A204.1 (cell line): ENCODE data around the gene TBCK.
"Not testable (repeated sequence)": the region's sequence is repeated elsewhere in the genome, so short reads cannot be mapped to it uniquely, and the experiment has no call there.

Source experiments
- FAIRE-seq: peaks from 2 replicates; lab custom pipeline; 2012; peaks lifted over from hg19 to GRCh38; lab: Jason Lieb, UNC

The TBCK gene

DNA sequence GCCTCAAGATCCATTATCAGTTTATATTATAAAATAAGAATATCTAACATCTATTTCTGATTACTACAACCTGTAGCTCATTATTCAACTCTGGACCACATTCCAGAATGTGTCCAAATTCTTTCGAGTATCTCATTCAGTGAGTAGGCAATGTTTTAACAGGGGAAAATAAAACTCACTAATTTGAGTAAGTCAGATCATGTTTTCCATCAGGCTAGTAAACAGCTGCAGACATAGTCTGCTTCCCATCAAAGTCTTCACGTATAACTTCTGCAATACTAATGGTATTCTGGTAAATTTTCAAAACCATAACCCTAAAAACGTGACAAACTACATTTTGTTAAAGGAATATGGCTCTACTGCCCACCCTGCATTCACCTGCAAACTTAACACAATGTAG is 31.8 kb downstream of the TBCK start:
- no peak for FAIRE-seq

DNA sequence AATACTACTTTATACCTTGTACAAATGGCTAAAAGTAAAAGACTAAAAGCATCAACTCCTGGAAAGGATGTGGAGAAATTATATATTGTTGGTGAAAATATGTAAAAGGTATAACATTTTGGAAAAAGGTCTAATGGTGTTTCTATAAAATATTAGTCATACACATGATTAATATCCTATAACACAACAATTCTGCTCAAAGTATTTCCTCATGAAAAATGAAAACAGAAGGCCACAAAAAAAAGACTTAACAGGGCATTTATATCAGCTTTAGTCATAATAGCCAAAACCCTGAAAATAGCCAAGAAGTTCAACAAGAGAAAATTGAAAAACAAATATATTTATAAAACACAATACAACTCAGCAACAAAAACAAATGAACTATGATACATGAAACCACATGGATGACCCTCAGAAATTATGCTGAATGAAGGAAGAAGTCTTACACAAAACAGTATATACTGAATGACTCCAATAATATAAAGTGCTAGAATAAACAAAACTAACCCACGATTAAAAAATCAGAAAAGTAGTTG is 38.8 kb downstream of the TBCK start:
- FAIRE-seq = peak; percentile 3

DNA sequence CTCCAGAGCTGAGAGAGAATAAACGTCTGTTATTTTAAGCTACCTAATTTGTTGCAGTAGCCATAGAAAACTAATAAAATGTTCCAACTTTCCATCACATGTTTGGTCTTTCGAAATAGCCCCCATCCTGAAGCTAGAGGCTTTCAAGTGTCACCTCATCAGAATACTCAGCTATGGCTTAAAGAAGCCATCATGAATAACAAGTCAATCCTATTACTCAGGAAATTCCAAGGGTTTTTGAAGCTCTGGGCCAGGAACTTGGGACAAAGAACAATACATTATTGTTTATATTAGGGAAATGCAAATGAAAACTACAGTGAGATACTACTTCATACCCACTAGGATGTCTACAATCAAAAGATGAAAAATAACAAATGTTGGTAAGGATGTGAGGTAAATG is 42.2 kb downstream of the TBCK start:
- FAIRE-seq = no peak

DNA sequence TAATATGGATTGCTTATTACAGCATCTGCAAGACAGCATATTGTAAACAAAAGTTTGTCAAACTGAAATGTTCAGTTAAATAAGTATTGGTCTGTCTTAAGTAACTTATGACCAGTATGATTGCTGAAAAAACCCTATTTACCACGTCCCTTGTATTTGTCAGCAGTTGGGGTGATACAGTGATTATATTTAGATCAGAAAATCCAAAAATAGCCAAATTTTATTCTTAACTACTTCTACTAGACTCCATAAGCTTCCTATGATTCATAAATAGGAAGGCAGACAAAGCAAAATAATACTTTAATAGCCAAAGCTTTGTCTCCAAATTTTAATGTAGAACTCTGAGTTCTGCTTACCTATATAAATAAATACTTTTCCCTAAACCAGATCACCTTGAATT is 45.3 kb downstream of the TBCK start:
- FAIRE-seq = no peak

DNA sequence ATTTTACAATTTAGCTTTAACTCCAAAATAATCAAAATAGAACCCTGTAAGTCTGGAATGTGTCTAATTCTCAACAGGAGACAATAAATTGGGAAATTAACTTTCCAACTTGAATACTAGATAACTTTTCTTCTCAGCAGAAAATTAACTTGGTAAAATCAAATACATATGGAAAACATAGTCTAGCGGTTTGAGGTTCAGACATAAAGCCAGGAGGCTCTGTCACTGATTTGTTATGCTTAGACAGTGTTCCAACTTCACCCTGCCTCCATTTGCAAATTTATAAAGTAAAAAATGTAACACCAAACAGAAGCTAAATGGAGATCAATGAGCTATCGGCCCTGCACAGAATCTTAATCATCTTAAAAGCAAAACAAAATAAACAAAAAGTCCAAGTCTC is 46.3 kb downstream of the TBCK start:
- FAIRE-seq = no peak

DNA sequence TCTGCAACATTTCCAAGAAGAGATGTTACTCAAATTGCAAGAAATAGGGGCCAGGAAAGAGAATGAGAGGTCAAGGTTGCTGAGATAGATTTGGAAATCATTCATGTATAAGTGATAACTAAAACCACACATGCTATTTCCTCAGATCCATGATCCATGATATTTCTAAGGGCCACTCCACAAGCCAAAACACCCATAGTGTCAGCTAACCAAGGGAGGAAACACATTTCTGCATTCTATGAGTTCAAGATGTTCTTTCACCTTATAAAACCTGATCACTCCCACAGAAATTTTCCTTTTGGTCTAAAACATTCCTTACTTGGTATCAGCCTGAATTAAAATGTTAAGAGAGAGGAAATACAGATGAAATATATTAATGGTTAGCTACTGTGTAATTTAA is 47.2 kb downstream of the TBCK start:
- no peak for FAIRE-seq

DNA sequence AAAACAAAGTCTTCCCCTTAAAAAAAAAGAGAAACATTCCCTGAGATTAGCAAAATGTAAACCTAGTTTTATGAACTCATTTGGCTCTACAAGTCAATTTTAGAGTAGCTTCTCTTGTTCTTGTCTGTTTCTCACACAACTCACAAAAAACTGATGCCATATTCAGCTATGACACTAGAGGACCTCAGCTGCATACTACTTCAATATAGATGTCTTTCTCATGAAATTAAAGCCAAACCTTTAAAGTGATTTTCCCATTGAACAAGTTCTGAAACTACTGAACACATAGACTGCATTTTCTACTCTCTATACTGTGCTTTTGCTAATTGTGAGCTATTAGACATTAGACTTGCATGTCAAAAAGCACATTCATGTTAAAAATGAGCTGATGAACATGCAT is 49.8 kb downstream of the TBCK start:
- peak; percentile 88 for FAIRE-seq

DNA sequence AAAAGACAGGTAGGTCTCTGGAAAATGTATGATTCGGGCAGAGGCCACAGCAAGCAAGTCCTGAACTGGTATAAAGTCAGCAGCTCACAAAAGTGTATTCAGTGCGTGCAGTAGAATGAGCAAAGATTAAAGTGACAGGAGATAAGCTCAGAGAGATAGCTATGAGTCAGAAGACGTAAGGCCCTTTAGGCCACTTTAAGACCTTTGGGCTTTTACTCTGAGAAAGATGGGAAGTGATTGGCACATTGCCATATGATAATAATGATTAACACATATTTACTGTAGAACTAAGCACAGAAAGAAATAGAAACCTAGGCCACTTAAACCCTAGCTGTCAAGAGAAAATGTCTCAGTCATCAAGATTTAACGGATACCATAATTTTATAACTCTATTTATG is 51.7 kb downstream of the TBCK start:
- no peak for FAIRE-seq

DNA sequence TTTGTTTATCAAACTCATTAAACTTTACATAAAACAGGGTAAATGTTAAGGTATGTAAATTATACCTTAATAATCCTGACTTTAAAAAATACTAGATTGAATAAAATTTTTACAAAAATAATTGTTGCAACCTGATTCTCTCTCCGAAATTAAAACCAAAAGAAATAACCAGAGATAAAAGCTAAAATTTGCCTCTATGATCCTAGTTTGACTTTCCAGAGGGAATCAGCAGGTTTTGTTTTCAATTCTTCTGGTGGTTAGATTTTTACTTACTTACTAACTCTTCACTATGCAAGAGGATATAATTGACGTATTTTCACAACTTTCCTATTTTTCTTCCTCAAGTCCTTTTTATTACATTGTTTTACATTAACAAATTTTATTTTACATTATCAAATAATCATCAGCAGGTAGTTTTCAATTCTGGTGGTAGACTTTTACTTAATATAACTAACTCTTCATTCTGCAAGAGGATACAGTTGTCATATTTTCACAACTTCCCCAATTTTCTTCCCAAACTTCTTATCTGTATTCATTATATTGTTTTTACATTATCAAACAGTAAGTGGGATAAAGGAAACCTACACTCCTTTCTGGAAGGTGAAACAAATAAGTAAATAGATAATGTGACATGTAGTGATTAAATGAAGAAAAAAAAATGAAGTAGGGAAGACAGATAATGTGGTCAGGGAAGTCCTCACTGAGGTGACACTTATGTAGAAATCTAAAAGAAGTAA is 52.2 kb downstream of the TBCK start:
- FAIRE-seq = no peak

DNA sequence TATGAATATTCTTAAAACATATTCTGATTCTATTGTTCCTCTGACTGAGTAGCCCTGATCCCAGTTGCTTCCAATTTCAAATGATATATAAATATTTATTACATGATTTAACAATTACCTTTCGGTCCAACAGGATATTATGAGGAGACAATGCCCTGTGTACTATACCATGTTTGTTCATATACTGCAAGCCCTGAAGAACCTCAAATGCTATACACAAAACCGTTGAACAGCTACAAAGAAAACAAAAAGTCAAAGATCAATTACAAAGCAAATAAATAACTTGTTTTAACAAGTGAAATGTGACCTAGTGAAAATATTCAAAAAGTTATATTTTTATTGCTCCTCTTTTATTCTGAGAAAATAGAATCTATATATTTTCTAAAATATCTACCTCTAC is 54.0 kb downstream of the TBCK start:
- FAIRE-seq = no peak

DNA sequence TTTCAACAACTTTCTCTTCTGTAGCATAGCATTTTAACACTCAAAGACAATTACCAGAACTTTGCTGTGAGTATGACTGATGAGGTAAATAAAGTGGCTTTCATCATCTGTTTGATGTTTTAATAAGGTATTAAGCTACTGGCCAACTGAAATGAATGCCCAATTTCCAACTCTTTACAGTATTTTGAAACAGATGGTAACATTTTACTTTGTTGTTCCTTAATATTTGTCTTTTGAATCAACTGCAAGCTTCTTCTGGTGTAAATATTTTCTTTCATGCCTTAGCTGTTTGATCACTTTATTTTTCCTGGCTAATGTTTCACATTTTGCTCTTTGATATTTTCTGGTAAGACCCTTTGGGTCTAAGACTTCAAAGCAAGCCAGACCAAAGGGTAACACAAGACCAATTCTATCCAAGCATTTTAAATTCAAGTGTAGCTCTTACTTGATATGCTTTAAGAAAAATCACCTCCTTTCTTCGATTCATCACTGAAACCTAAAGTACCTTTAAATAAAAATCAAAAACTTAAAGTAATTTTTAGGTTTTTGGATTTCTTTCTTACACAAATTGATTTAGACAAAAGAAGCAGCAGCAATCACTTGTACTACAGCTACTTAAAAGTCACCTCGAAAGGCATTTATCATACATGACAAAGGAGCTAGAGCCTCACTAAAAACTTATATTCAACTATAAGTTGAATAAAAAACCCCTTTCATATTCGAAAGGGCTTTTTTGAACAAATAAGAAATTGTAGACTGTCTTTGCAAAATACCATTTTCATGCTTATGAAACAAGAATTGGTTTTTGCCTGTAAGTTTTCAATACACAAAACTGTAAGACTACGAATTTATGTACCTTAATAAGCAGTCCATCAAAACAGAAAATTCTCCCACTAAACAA is 57.6 kb downstream of the TBCK start:
- FAIRE-seq = no peak

DNA sequence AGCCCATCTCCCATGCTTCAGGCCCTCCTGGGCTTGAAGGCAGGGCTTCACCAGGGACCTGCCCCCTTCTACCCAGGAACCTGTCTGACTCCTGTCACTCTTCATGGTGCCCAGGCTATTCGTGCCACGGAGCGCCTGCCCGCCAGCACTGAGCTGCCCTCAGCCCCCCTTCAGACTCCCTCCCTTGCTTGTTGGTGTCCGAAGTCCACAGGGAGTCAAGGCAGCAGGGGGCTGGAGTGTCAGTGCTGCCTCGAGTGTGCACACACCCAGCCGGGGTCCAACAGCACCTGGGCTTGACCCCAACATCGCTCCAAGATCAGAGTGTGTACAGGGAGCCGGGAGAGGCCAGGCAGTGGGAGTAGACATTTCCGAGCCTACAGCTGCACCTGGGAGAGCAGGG is 59.8 kb downstream of the TBCK start:
- FAIRE-seq = no peak

DNA sequence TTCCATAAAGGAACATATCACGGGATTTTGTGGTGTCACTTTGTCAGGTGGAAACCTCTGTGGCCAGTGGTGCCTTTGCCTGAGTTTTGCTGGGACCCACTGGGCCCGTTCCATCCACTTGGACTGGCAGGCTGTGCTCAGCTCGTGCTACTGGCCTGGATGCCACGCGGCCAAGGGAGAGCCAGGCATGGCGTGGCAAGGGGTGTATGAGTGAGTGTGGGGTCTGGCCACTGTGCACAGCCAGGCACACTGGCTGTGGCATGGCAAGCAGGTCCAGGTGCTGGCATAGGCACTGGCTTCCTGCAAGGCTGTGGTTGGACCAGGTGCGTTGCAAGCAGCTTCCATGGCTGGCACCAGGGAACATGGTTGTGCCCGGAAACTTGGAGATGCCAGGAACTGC is 60.8 kb downstream of the TBCK start:
- FAIRE-seq = no peak

DNA sequence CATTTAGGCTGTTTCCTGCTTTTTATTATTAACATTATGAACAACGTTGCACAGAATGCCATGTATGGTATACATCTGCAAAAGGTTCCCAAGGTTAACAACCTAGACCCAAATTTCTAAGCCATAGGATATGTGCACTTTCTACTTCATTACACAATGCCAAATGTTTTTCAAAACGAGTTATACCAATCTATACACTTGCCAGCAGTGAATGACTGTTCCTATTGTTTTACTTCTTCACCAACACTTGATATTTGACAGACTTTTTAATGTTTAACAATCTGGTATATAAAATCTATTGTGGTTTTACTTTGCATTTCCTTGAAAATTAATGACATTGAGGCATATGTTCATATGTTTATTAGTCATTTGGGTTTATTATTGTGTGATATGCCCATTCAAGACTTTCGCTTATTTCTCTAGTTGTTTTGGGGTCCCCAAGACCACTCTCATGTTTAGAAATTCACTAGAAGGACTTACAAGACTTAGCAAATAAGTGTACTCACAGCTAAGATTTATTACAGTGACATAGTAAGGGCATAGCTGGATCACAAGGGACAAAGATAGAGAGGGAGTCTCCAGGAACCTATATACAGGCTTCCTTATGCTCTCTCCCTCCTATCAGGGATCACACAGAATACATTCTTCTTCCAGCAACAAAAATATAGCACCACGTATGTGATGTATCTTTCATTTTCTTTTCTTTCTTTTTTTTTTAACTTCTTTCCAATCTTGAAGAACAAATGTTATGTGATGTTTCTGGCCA is 62.5 kb downstream of the TBCK start:
- FAIRE-seq = no peak

DNA sequence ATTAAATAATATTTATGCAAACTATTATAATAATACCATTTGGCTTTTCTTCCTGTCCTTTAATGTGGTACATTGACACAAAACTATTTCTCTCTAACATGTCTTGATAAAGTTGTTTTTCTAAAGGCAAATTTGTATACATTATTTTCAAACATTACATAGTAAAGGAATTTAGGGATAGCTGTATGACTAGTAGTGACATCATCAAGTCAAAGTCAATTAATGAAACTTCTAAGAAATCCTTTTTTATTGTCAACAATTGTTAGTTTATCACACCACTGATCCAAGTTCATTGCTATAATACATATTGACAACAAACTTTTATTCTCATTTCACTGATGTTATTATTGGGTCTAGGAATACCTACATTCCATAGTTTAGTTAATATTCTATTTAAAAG is 68.4 kb downstream of the TBCK start:
- FAIRE-seq = no peak

DNA sequence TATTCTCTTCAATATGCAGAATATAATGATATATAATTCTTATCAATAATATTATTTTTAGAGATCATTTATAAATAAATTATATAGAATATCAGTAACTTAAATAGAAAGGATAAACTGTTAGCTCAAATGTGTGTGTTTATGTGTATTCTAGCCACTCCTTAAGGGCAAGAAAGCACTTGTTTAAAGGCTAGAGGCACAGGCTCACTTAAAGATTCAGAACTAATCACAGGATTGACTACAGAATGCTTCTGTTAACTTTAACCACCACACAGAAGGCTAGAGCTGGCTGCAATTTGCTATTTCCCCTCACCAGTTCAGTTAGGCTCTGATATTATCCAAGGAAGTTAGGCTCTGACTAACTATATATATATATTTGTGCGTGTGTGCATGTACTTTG is 69.6 kb downstream of the TBCK start:
- FAIRE-seq = no peak

DNA sequence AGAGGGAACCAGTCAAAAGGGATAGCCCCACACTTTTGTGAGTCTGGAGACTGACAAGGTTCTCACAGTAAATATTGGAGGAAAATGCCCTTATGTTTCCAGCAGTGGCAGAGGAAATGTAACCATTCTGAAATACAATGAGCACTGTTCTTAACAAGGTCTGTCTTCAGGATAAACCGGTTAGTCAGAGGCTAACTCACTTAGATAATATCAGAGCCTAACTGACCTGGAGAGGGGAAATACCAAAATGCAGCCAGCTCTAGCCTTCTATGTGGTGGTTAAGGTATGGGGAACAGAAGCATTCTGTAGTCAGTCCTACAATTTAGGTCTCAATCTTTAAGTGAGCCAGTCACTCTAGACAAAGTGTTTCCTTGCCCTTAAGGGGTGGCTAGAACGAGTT is 70.8 kb downstream of the TBCK start:
- FAIRE-seq = no peak

DNA sequence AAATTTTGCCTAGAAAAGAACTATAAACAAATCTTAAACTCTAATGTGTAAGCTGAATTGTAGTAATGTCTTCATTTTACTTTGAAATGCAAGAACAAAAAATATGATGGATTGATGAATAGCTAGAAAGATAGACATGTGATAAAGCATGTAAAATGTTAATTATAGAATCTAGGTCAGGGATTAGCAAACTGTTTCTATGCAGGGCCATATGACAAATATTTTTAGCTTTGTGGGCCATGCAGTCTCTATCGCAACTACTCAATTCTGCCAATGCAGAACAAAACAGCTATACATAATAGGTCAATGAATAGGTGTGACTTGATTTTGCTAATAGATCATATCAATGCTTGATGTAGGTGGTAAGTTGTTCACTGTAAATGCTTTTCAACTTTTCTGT is 75.3 kb downstream of the TBCK start:
- no peak for FAIRE-seq

DNA sequence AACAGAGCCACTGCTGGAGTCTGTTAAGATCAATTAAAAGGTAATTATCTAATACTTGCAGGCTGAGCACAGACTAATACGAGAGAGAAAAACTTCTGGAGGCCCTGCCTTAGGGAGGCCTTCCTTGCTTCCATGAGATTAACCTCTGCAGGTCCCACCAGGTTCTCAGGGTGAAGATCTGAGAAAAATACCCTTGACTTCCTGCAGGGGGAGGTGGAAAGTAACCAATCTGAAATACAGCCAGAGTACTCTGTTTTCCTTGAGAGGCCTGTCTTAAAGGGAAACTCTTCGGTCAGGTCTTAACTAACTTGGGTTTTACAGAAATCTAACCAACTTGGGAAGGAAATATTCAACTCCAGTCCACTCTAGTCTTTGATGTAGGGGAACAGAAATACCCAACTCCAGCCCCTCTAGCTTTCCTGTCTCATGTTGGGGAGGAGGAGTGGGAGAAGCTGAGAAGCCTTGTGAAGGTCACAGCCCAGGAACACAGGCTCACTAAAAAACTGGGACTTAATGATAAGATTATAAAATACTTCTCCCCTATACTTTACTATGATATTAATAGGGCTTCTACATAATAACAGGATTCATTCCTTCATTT is 77.1 kb downstream of the TBCK start:
- no peak for FAIRE-seq

DNA sequence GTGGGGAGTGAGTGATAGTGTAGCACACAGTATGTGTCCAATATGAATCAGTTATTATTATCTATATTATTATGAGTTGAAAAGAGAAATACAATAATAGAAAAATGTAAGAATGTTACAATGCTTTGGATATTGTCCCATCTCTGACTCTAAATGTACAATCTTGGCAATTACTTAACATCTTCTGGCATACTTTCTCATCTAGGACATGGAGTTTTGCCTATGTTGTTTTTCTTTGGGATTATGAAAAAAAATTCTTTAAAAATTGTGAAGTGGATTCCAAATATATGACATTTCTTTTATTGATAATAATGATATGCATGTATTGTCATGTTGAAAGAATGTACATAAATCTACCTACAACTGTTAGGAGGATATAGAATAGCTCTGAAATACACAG is 84.1 kb downstream of the TBCK start:
- FAIRE-seq = no peak

DNA sequence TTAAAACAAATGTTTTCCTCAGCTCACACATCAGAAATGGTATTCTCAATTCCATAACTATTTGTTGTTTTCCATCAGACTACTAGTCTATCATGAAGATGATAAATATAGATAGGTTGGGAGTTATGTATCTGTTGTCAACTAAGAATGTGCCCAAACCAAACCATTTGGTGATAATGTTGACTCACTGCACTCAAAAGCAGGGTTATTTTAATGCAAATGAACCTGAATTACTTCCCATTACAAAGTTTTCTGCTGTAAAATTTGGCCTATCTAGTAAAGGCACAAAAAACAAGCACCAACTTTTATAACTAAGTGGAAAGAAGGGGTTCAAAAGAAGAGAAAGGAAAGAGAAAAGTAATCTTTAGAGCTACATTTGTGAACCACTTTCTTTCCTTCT is 93.5 kb downstream of the TBCK start:
- no peak for FAIRE-seq

DNA sequence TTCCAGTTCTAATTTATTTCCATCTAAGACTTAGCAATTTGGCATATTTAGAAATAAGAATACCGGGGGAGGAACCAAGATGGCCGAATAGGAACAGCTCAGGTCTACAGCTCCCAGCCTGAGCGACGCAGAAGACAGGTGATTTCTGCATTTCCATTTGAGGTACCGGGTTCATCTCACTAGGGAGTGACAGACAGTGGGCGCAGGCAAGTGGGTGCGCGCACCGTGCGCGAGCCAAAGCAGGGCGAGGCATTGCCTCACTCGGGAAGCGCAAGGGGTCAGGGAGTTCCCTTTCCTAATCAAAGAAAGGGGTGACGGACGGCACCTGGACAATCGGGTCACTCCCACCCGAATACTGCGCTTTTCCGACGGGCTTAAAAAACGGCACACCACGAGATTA is 102.7 kb downstream of the TBCK start:
- FAIRE-seq = not testable (repeated sequence)
